NK-92 (cell line): ENCODE results near the gene HTD2.

Source experiments
- DNase-seq: peaks from one replicate; lab custom pipeline; 2025; ENCODE audit not compliant: unreplicated experiment; lab: John Stamatoyannopoulos, UW

HTD2 gene

DNA sequence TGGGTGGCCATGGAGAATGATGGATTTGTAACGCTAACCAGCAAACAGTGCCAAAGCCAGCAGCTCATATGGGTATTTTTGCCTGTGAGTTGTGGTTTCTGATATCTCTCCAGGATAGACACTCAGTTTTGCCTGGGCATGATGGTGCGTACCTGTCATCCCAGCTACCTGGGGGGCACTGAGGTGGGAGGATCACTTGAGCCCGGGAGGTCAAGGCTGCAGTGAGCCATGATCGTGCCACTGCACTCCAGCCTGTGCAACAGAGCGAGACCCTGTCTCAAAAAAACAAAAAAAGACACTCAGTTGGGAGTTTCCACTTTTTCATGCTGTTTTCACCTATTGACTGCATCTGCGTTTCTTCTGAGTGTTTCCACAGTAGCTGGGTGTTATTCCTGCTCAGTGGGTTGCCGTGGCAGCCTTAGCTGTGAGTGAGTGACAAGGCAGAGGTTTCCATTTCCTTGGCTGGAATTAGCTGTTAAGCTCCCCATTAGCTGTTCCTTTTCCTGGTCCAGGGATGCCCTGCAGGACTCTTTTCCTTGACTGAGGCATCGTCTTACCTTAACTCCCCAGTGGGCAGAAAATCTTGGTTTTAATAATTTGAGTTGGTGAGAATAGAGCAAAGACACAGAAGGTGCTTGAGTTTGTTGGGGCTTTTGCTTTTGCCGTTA, 14.5 kb upstream of the HTD2 start:
- no peak for DNase-seq

GRCh38 chr3:58292866-58293265, 13.5 kb upstream of the HTD2 start:
- no peak for DNase-seq

DNA sequence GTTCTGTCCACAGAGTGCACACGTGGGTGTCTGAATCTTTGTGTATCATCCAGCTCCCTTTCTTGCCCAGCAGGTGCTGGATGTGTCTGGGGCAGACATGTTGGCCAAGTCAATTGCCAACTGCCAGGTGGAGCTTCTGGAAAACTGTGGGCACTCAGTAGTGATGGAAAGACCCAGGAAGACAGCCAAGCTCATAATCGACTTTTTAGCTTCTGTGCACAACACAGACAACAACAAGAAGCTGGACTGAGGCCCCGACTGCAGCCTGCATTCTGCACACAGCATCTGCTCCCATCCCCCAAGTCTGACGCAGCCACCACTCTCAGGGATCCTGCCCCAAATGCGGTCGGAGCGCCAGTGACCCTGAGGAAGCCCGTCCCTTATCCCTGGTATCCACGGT, 12.8 kb upstream of the HTD2 start:
- no peak for DNase-seq

- DNase-seq: no peak
Observed at GRCh38 chr3:58296269-58296668, 10.1 kb upstream of the HTD2 start.

GRCh38 chr3:58296843-58297242, 9.5 kb upstream of the HTD2 start:
- DNase-seq: no peak

DNA sequence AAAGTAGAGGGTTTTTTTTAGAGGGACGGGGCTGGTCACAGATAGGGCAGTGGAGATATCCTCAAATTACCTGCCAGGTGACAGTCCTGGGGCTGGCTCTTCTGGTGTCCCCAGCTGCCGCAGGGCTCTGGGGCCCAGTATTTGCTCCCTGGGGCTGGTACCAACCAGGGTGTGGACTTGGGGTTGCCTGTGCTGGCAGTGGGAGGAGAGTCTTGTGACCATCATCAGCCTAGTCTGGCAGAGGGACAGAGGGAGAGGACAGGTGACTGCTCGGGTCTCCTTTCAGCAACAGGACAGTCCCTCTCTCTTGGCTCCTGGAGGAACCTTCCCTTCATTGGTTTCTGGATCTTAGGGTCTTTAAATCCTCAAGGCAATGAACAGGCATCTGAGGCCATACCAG, 8.1 kb upstream of the HTD2 start:
- DNase-seq: no peak

GRCh38 chr3:58299075-58299474, 7.2 kb upstream of the HTD2 start:
- DNase-seq: no peak

- DNase-seq: no peak
Observed at GRCh38 chr3:58299839-58300516, 6.3 kb upstream of the HTD2 start.

DNA sequence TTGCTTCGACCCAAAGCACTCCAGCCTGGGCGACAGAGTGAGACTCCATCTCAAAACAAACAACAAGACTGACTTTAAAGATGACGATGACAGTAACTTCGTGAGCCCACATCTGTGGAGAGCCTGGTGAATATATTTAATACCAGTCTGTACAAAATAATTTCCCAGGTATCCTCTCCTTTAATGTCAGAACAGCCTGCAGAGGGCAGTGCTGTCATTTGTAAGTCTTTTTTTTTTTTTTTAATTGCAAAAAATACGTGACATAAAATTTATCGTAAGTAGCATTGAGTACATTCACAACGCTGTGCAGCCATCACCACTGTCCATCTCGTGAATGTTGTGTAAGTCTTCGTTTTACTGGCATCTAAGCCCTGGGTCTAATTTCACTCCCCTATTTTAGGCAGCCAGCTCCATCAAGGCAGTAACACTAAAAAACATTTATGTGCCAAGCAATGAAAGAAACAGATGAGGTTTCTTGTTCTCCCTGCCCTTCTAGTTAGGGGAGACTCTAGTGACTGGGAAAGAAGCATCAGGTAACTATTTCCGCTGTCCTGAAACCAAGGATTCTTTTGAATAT, 1.4 kb downstream of the HTD2 start:
- no peak for DNase-seq

- DNase-seq: no peak
Observed at GRCh38 chr3:58308728-58309127, 2.4 kb downstream of the HTD2 start.

GRCh38 chr3:58317811-58318210, 11.5 kb downstream of the HTD2 start:
- DNase-seq: no peak

GRCh38 chr3:58321791-58322190, 15.5 kb downstream of the HTD2 start:
- no peak for DNase-seq

GRCh38 chr3:58322793-58323192, 16.5 kb downstream of the HTD2 start:
- no peak for DNase-seq

DNA sequence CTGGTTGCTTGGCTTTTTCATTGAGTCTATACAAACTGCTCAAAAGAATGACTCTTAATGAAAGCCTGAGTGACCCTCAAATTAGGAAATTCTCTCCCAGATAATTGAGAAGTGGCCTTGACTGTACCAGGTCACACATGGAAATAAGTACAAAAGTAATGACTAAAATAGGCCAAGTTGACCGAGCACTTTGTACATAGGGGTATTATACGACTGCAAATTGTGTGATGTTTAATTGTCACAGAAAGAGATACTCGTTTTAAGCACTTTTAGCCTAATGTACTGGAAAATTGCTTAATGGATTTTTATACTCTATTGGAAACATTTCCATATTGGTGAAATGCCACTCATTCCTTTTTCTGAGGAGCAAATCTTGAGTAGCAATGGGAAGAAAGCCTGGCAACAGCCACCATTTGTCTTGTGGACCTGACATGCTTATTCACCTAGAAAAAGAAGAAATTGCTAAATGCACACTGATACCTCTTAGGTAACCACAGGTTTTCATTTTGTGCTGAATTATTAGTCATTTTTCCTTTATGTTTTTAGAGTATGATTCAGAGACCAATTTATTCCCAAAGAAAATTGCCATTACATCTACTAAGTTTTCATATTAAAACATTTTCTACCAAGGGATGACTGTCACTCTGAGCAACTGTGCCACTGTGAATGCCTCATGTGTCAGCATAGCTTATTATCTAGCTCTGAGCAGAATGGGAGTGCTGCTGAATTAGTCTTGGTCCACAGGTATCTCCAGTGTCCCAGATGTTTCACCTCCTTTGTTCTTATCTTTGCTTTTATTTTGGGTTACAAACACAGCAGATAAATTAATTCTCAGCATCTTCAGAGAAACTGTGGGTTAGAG, 17.4 kb downstream of the HTD2 start:
- no peak for DNase-seq

DNA sequence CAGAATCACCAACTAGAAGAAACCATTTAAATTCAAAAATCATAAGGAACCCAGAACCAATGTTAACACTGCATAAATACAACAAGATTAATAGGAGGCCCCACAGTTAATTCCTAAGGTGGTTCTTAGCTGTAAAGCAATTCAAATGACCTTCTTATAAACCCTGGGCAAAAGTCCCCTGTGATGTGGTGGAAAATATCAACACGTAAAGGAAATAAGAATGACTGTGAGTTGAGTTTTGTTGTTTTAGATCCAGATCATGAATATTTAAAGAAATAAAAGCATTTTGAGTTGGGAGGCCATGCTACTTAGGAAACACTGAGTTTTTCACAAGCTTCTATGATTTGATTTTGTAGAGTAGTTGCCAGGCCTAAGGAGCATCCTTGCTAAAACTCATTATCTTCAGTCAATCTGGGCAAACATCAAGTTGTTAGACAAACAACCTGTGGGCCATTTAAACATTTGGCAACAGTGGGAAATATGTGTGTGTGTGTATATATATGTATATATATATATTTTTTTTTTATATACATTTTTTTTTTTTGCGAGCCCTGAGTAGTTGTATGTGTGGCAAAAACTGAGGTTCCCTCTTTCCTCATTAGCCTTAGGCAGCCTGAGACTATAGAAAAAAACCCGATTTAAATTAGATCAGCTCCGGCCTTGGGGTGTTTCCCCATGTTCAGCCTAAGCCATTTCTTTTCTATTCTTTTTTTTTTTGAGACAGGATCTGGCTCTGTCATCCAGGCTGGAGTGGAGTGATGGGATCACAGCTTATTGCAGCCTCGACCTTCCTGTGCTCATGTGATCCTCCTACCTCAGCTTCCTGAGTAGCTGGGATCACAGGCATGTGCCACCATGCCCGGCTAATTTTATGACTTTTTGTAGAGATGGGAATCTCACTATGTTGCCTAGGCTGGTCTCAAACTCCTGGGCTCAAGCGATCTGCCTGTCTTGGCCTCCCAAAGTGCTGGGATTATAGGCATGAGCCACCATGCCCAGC, 18.4 kb downstream of the HTD2 start:
- no peak for DNase-seq

- DNase-seq: no peak
Observed at GRCh38 chr3:58325525-58325992, 19.2 kb downstream of the HTD2 start.

DNA sequence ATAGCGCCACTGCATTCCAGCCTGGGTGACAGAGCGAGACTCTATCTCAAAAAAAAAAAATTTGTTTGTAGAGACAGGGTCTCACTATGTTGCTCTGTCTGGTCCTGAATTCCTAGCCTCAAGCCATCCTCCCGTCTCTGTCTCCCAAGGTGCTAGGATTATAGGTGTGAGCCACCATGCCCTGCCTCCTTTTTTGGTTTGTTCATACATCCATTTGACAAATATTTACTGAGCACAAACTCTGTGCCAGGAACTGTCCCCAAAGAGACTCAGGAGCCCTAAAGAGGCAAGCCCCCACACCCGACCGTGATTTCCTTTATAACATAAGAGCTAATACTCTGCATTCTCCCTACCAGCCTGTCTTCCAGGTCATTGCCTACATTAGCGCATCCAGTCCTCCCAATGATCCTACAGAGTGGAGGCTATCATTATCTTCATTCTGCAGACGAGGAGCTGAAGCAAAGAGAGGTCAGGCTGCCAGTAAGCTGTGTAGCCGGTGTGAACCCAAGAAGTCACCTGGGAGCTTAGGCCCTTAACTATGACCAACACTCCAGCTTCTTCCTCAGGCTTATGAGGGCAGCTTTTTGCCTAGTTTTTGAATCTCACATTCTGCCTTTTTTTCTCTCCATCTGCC, 20.1 kb downstream of the HTD2 start:
- no peak for DNase-seq

GRCh38 chr3:58329150-58329921, 23.0 kb downstream of the HTD2 start:
- DNase-seq: no peak

- no peak for DNase-seq
Observed at GRCh38 chr3:58329922-58330413, 23.6 kb downstream of the HTD2 start.
